LNCAP (cell line): ENCODE data around the gene OTUD5.

Experiments used
- TF ChIP-seq, protein P1 (sequence below): fragments of 450-650 bp; IDR thresholded peaks from 2 replicates; pipeline ENCODE4 v1.5.1; 2017; ENCODE audit warnings: mild to moderate bottlenecking

The OTUD5 gene

DNA sequence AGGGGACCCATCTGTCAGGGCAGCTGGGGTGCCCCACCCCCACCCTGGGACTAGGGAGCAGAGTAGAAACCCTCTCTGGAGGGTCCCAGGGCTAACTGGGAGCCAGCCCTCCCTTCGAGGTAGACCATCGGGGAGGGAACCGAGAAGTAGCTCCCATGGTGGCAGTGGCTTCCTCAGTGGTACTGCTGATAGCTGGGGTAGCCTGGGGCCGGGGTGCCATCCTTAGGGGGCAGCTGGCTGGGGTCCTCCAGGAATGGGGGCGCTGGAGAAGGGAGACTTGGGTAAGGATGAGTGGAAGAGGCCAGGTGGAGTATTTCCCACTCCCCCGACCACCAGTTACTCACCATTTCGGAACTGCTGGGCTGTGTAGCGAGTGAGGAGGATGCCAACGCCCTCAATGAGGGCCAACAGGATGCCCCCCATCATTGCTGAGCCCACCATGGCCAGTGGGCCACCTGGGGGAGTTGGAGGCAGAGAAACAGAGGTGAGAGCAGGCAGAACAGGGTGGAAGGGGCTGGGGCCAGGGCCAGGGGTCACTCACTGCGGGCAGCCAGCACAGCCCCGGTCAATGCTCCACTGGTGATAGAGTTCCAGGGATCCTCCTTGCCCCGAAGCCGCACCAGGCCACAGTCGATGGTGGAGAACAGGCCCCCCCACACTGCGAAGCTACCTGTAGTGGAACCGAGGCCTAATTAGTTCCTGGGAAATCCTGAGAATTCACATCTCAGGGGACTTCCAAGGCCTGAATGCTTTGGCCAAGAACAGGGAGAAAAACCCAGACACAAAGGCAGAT, 63.7 kb downstream of the OTUD5 start:
- TF ChIP-seq, protein P1, sequence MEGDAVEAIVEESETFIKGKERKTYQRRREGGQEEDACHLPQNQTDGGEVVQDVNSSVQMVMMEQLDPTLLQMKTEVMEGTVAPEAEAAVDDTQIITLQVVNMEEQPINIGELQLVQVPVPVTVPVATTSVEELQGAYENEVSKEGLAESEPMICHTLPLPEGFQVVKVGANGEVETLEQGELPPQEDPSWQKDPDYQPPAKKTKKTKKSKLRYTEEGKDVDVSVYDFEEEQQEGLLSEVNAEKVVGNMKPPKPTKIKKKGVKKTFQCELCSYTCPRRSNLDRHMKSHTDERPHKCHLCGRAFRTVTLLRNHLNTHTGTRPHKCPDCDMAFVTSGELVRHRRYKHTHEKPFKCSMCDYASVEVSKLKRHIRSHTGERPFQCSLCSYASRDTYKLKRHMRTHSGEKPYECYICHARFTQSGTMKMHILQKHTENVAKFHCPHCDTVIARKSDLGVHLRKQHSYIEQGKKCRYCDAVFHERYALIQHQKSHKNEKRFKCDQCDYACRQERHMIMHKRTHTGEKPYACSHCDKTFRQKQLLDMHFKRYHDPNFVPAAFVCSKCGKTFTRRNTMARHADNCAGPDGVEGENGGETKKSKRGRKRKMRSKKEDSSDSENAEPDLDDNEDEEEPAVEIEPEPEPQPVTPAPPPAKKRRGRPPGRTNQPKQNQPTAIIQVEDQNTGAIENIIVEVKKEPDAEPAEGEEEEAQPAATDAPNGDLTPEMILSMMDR: no peak

- TF ChIP-seq, protein P1: no peak
Measured at GRCh38 chrX:48892896-48893295, 64.5 kb downstream of the OTUD5 start.

- TF ChIP-seq, protein P1: peak; percentile 29; the same call in 1 of the 2 replicates
Measured at GRCh38 chrX:48891402-48892288, 65.8 kb downstream of the OTUD5 start.

DNA sequence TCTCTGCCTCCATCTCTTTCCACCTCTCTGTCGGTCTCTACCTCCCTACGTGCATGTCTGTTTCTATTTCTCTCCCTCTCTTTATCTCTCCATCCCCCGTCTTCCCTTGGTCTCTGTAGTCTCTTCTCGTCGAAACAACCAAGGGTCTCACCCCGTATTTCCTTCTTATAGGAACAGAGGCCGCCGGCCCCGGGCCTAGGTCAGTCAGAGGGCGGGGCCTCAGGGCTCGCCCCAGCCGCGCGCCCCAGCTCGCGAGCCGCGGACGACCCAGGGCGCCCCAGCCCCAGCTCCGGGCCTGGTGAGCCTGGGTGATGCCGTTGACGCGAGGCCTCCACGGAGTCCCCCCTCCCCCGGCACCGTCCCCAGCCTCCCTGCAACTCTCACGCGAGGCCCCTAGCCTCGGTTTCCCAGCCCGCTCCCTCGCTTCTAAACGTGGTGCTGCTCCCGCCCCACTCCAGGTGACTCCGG, 66.4 kb downstream of the OTUD5 start:
- TF ChIP-seq, protein P1: no peak

- TF ChIP-seq, protein P1: no peak
Measured at GRCh38 chrX:48890296-48890925, 67.0 kb downstream of the OTUD5 start.

DNA sequence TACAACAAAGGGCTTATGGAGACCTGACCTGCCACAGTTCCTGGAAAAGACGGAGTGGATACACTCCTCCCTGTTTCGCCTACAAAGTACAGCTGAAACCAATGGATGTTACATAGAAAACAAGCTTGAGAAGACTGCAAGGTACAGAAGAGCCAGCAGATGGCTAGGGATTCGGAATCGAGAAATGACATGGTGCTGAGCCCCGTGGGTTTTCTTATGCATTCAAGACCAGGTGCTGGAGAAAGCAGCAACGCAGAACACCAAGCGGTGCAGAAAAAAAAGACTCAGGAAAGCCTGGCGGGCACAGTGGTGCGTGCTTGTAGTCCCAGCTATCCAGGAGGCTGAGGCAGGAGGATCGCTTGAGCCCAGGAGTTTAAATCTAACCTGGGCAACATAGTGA, 73.7 kb downstream of the OTUD5 start:
- TF ChIP-seq, protein P1: no peak
